Urothelium cell line (cell line): ENCODE measurements around the gene CHRDL2.
"Not testable (repeated sequence)": the region's sequence is repeated elsewhere in the genome, so short reads cannot be mapped to it uniquely, and the experiment has no call there.

Source experiments
- DNase-seq: peaks from one replicate; pipeline ENCODE4 v3.0.0; 2011; ENCODE audit warnings: low spot score, mixed read lengths
- FAIRE-seq: peaks from 2 replicates; lab custom pipeline; 2011; peaks lifted over from hg19 to GRCh38; lab: Jason Lieb, UNC

Gene CHRDL2

GRCh38 chr11:74731301-74732094 is at the start of gene CHRDL2:
CHRDL2 (minus strand) TSS chr11:74731426; CDS start chr11:74730888, 538 bp downstream.
- no peak for FAIRE-seq

GRCh38 chr11:74780248-74781005 is 49.2 kb upstream of the CHRDL2 start:
- DNase-seq: no peak
- FAIRE-seq: no peak

More at GRCh38 chr11:74731301-74732094, at the start of gene CHRDL2:
- DNase-seq: no peak

- no peak for DNase-seq
- no peak for FAIRE-seq
Observed at GRCh38 chr11:74778581-74778980, 47.4 kb upstream of the CHRDL2 start.

GRCh38 chr11:74777877-74778276 is 46.7 kb upstream of the CHRDL2 start:
- FAIRE-seq: no peak
- no peak for DNase-seq

GRCh38 chr11:74777038-74777437 is 45.8 kb upstream of the CHRDL2 start:
- no peak for DNase-seq
- FAIRE-seq: no peak

GRCh38 chr11:74776546-74776945 is 45.3 kb upstream of the CHRDL2 start:
- FAIRE-seq: no peak
- no peak for DNase-seq

GRCh38 chr11:74775762-74776161 is 44.5 kb upstream of the CHRDL2 start:
- DNase-seq (no peak), FAIRE-seq (no peak)

GRCh38 chr11:74773476-74773875 is 42.2 kb upstream of the CHRDL2 start:
- FAIRE-seq (no peak), DNase-seq (no peak)

- DNase-seq: no peak
- FAIRE-seq: no peak
Observed at GRCh38 chr11:74771139-74771538, 39.9 kb upstream of the CHRDL2 start.

GRCh38 chr11:74770456-74770855 is 39.2 kb upstream of the CHRDL2 start:
- no peak for FAIRE-seq
- DNase-seq: no peak

GRCh38 chr11:74769055-74769707 is 38.0 kb upstream of the CHRDL2 start:
- DNase-seq (no peak), FAIRE-seq (no peak)

- not testable (repeated sequence) for DNase-seq, FAIRE-seq
Observed at GRCh38 chr11:74768172-74768651, 37.0 kb upstream of the CHRDL2 start.

GRCh38 chr11:74766905-74767304 is 35.7 kb upstream of the CHRDL2 start:
- DNase-seq: no peak
- no peak for FAIRE-seq

- DNase-seq: no peak
- FAIRE-seq: no peak
Observed at GRCh38 chr11:74756571-74756970, 25.3 kb upstream of the CHRDL2 start.

GRCh38 chr11:74755395-74755995 is 24.3 kb upstream of the CHRDL2 start:
- FAIRE-seq: no peak
- no peak for DNase-seq

GRCh38 chr11:74754507-74755252 is 23.5 kb upstream of the CHRDL2 start:
- DNase-seq (no peak), FAIRE-seq (no peak)

- no peak for DNase-seq
- FAIRE-seq: no peak
Observed at GRCh38 chr11:74751303-74751702, 20.1 kb upstream of the CHRDL2 start.

GRCh38 chr11:74750598-74750997 is 19.4 kb upstream of the CHRDL2 start:
- DNase-seq, FAIRE-seq: not testable (repeated sequence)

GRCh38 chr11:74749965-74750296 is 18.7 kb upstream of the CHRDL2 start:
- FAIRE-seq (no peak), DNase-seq (no peak)
